Panc1 (cell line): Measurements from ENCODE around the gene ZNF212. TPM values are rescaled to one million over a fixed set of nuclear protein-coding genes. Genes with fewer than 3 reads are reported as not detected.
"Not testable (repeated sequence)": the region's sequence is repeated elsewhere in the genome, so short reads cannot be mapped to it uniquely, and the experiment has no call there.

Experiments
- ATAC-seq: fragments of 200-7000 bp; cut with Tn5 transposase; 2 replicates; pipeline ENCODE4 v1.9.1; 2020; ENCODE audit warnings: mild to moderate bottlenecking, moderate library complexity
- BruUV-seq: library from RNA; stranded (reverse); fragments of 400-500 nt; replicated peaks from 2 replicates; lab custom pipeline; 2021; lab: Mats Ljungman, UMichigan
- CTCF ChIA-PET: fragments of 300-600 bp; sonication (Branson Sonifier 250); formaldehyde crosslinking; loops from one replicate; lab custom pipeline; 2022; ENCODE audit warnings: antibody characterized with exemption; lab: Charles Lee
- POLR2A ChIA-PET: fragments of 300-600 bp; sonication (Branson Sonifier 250); formaldehyde crosslinking; loops from one replicate; lab custom pipeline; 2022; ENCODE audit warnings: antibody characterized with exemption; lab: Charles Lee
- DNase-seq: peaks from one replicate; pipeline ENCODE4 v3.0.0-alpha.2; 2010; ENCODE audit warnings: low read depth, low spot score
- H3K27ac ChIP-seq: 2 replicates; pipeline ENCODE4 v1.5.1; 2011; ENCODE audit warnings: mild to moderate bottlenecking, low read length, inconsistent platforms
- H3K27me3 ChIP-seq: fragments of 200-500 bp; sonication (Bioruptor generic); 2 replicates; pipeline ENCODE4 v1.6.0; 2014; ENCODE audit warnings: low read length, inconsistent platforms; ENCODE audit not compliant: control insufficient read depth, insufficient read depth
- H3K36me3 ChIP-seq: fragments of 200-500 bp; sonication (Bioruptor generic); 2 replicates; pipeline ENCODE4 v1.5.1; 2014; ENCODE audit warnings: inconsistent platforms, mild to moderate bottlenecking, low read length, moderate library complexity; ENCODE audit not compliant: control insufficient read depth, insufficient read depth
- H3K4me1 ChIP-seq: 2 replicates; pipeline ENCODE4 v1.5.1; 2011; ENCODE audit warnings: inconsistent platforms, mild to moderate bottlenecking, low read length, moderate library complexity; ENCODE audit not compliant: control insufficient read depth, insufficient read depth
- H3K4me3 ChIP-seq, 2 experiments: 2 replicates each; pipeline ENCODE4 v1.5.1; 2011 to 2012; ENCODE audit warnings: low read depth in 2 of 2, low read length in 2 of 2, mild to moderate bottlenecking in 2 of 2, inconsistent platforms in 1 of 2, moderate library complexity in 1 of 2
- H3K9me3 ChIP-seq: fragments of 200-500 bp; sonication (Bioruptor generic); 2 replicates; pipeline ENCODE4 v1.5.1; 2014; ENCODE audit warnings: low read depth, mild to moderate bottlenecking, inconsistent platforms, low read length, moderate library complexity; ENCODE audit not compliant: control insufficient read depth, insufficient read depth
- CTCF ChIP-seq: fragments of 450-650 bp; IDR thresholded peaks from 2 replicates; pipeline ENCODE4 v1.5.1; 2017; ENCODE audit warnings: mild to moderate bottlenecking
- POLR2AphosphoS5 ChIP-seq: IDR thresholded peaks from 2 replicates; pipeline ENCODE4 v1.6.1; 2012; ENCODE audit warnings: mild to moderate bottlenecking, low read depth, low read length, moderate library complexity
- SIN3A ChIP-seq: IDR thresholded peaks from 2 replicates; pipeline ENCODE4 v1.6.1; 2012; ENCODE audit warnings: low read depth, mild to moderate bottlenecking, low read length, moderate library complexity, borderline replicate concordance; ENCODE audit not compliant: insufficient read depth
- TCF7L2 ChIP-seq: IDR thresholded peaks from 2 replicates; pipeline ENCODE4 v1.6.1; 2011; ENCODE audit warnings: mild to moderate bottlenecking, low read depth, low read length, inconsistent platforms
- in situ Hi-C: cut with HindIII; loops from 2 replicates; pipeline ENCODE4 v1.10.0; 2016; ENCODE audit warnings: low sequenced_read_pairs, low pct_unique_long_range_greater_than_20kb
- intact Hi-C: fragments of 100-400 bp; cut with micrococcal nuclease; formaldehyde crosslinking; loops from one replicate; pipeline ENCODE4 v1.10.0; 2022; ENCODE audit not compliant: unreplicated experiment
- total RNA-seq: library from RNA; stranded (reverse); gene quantifications from one replicate; pipeline ENCODE4 v1.2.1, GENCODE V29; 2021; ENCODE audit not compliant: unreplicated experiment
- TF ChIP-seq, protein P1 (sequence below), 2 experiments: IDR thresholded peaks; 2 replicates each; pipeline ENCODE4 v1.6.1; 2011 to 2012; ENCODE audit warnings: low read depth in 2 of 2, control low read depth in 1 of 2, low read length in 1 of 2, mild to moderate bottlenecking in 1 of 2, moderate library complexity in 1 of 2; ENCODE audit not compliant: insufficient read depth in 1 of 2

ZNF212 gene
- total RNA-seq, 1 experiment from 2014 or later, result 11.3 TPM

- CTCF ChIA-PET, result no interaction called here
- H3K27me3 ChIP-seq, result no peaks in the 10 kb centered on the region
- no peaks in the 10 kb centered on the region for H3K9me3 ChIP-seq
- intact Hi-C loops (no loop called here), in situ Hi-C loops (no loop called here)
- POLR2A ChIA-PET, result no interaction called here
- H3K36me3 ChIP-seq, result no peaks in the 10 kb centered on the region
- BruUV-seq, result no TSS peak
- DNase-seq (no peak), ATAC-seq (no peak)
- H3K4me1 ChIP-seq, result no peaks in the 10 kb centered on the region
- TF ChIP-seq TCF7L2 (no peak), CTCF (no peak), POLR2AphosphoS5 (no peak), SIN3A (no peak)
- TF ChIP-seq, protein P1, sequence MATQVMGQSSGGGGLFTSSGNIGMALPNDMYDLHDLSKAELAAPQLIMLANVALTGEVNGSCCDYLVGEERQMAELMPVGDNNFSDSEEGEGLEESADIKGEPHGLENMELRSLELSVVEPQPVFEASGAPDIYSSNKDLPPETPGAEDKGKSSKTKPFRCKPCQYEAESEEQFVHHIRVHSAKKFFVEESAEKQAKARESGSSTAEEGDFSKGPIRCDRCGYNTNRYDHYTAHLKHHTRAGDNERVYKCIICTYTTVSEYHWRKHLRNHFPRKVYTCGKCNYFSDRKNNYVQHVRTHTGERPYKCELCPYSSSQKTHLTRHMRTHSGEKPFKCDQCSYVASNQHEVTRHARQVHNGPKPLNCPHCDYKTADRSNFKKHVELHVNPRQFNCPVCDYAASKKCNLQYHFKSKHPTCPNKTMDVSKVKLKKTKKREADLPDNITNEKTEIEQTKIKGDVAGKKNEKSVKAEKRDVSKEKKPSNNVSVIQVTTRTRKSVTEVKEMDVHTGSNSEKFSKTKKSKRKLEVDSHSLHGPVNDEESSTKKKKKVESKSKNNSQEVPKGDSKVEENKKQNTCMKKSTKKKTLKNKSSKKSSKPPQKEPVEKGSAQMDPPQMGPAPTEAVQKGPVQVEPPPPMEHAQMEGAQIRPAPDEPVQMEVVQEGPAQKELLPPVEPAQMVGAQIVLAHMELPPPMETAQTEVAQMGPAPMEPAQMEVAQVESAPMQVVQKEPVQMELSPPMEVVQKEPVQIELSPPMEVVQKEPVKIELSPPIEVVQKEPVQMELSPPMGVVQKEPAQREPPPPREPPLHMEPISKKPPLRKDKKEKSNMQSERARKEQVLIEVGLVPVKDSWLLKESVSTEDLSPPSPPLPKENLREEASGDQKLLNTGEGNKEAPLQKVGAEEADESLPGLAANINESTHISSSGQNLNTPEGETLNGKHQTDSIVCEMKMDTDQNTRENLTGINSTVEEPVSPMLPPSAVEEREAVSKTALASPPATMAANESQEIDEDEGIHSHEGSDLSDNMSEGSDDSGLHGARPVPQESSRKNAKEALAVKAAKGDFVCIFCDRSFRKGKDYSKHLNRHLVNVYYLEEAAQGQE (IDR thresholded peaks at IDR 0.05; ENCODE audit: insufficient read depth in 1 of 2, low read depth in 2 of 2, low read length in 1 of 2), result no peak
- no peak overlapping the region for H3K27ac ChIP-seq
- H3K4me3 ChIP-seq, result no peak overlapping the region
Observed at GRCh38 chr7:149225656-149226055, 13.8 kb upstream of the ZNF212 start.

GRCh38 chr7:149226366-149226765 lies 13.1 kb upstream of the ZNF212 start:
- in situ Hi-C loops, H3K27ac ChIP-seq, H3K36me3 ChIP-seq, POLR2A ChIA-PET, ATAC-seq, intact Hi-C loops, H3K4me3 ChIP-seq, H3K27me3 ChIP-seq, DNase-seq, CTCF ChIA-PET, H3K4me1 ChIP-seq, H3K9me3 ChIP-seq: not testable (repeated sequence)
- BruUV-seq, result TSS peak; percentile 59

DNA sequence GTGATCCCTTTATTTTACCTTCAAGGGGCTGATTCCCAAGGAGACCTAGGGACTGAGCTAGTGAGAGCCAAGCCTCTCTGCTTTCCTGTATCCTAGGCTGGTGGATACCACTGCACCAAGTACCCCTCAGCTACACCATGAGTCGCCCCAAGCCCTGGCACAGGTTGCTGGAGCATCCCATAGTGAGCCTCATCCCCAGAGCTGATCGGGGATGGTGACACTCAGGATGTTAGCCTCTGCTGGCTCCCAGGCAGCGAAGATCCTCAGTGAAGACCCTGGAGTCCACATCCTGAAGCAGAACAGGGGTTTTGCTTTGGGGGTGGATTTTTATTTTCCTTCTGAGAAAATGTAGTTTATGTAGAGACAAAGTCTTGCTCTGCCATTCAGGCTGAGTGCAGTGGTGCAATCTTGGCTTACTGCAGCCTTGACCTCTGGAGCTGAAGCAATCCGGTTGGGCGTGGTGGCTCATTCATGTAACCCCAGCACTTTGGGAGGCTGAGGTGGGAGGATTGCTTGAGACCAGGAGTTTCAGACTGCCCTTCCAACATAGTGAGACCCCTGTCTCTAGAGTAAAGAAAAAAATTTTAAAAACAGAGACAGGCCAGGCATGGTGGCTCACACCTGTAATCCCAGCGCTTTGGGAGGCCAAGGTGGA lies 12.5 kb upstream of the ZNF212 start:
- ChIA-PET POLR2A (no interaction called here), CTCF (no interaction called here)
- Histone ChIP-seq H3K27ac (no peak overlapping the region), H3K36me3 (no peaks in the 10 kb centered on the region), H3K9me3 (no peaks in the 10 kb centered on the region), H3K4me1 (no peaks in the 10 kb centered on the region), H3K27me3 (no peaks in the 10 kb centered on the region), H3K4me3 (no peak overlapping the region)
- DNase-seq (no peak), ATAC-seq (no peak)
- no peak for TF ChIP-seq SIN3A
- TF ChIP-seq POLR2AphosphoS5, result no peak
- no peak for TF ChIP-seq CTCF
- TF ChIP-seq, protein P1 (IDR thresholded peaks at IDR 0.05; ENCODE audit: insufficient read depth in 1 of 2, low read depth in 2 of 2, low read length in 1 of 2), result no peak
- no peak for TF ChIP-seq TCF7L2
- in situ Hi-C loops (no loop called here), intact Hi-C loops (no loop called here)
- no TSS peak for BruUV-seq
